ENCODE data around the gene ZNF765.
"Not testable (repeated sequence)": the region's sequence is repeated elsewhere in the genome, so short reads cannot be mapped to it uniquely, and the experiment has no call there.

The ZNF765 gene

DNA sequence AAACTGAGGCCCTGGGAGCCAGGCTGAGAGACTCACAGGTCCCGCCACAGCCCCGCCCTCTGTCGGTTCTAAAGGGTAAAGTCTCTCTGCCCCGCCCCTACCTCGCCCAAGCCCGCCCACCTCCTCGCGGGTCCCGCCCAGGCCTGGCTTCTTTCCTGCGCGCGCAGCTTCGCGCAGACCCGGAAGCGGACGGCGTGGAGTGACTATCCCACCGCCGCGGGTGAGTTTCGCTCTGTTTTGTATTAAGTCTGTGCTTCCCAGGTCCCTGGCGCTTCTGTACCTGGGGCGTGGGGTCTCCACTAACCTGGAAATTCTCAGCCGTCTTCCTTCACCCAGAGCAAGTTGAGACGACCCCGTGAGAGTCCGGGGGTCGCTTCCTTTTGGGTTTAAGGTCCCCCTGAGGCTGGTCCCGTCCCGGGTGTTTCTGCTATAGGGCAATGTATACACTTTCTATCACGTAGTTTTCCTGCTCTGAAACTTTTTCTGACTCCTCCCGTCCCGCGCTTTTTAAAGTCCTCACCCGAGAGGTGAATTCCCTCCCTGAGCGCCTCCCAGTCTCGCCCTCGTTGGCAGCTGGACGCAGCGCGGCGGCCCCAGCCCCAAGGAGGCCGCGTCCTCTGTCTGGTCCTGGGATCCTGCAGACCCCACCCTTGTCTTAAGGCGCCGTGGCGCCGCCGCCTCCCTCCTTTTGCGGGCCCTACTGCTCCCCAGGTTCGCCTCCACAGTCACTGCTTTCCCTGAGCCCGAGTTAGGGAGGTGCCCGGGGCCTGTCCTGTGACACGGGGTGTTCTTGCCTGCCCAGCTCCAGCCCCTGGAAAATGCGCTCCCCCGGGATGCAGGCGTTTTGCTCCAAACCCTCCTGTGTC, at the start of gene ZNF765:
Gene ZNF765 (plus strand): TSS at position 176 of the 866 bp plus-strand sequence. CDS start 2,867 bp downstream, outside the sequence.
- peak; percentile 92 to 95 for DNase-seq (ENCODE audit: low read depth in 2 of 2)

GRCh38 chr19:53355739-53356138, 39.2 kb upstream of the ZNF765 start:
- no peak for DNase-seq (ENCODE audit: low read depth in 2 of 2)

GRCh38 chr19:53357821-53358581, 36.9 kb upstream of the ZNF765 start:
- no peak for DNase-seq (ENCODE audit: low read depth in 2 of 2)

DNA sequence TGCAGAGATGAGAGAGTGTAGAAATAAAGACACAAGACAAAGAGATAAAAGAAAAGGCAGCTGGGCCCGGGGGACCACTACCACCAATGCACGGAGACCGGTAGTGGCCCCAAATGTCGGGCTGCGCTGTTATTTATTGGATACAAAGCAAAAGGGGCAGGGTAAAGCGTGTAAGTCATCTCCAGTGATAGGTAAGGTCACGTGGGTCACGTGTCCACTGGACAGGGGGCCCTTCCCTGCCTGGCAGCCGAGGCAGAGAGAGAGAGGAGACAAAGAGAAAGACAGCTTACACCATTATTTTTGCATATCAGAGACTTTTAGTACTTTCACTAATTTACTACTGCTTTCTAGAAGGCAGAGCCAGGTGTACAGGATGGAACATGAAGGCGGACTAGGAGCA, 34.9 kb upstream of the ZNF765 start:
- DNase-seq (ENCODE audit: low read depth in 2 of 2) = not testable (repeated sequence)

- peak; percentile 90 to 95 for DNase-seq (ENCODE audit: low read depth in 2 of 2)
Measured at GRCh38 chr19:53365134-53365898, 29.6 kb upstream of the ZNF765 start, which contains the start of gene ZNF525. ZNF525 (plus strand) TSS chr19:53365705; CDS start chr19:53372282, 6,577 bp downstream.

DNA sequence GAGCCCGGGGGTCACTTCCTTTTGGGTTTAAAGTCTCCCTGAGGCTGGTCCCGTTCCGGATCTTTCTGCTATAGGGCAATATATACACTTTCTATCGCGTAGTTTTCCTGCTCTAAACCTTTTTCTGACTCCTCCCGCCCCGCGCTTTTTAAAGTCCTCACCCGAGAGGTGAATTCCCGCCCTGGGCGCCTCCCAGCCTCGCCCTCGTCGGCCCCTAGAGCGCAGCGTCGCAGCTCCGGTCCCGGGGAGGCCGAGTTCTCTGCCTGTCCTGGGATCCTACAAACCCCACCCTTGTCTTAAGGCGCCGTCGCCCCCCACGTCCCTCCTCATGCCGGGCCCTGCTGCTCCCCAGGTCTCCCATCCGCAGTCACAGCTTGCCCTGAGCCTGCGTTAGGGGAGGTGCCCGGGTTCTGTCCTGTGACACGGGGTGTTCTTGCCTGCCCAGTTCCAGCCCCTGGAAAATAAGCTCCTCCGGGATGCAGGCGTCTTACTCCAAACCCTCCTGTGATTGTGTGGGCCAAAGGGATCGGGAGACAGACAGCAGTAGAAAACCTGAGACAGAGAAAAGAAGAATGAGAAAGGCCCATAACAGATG, 29.0 kb upstream of the ZNF765 start:
- DNase-seq (ENCODE audit: low read depth in 2 of 2) = peak; percentile 2 to 26

GRCh38 chr19:53372196-53372595, 22.8 kb upstream of the ZNF765 start:
- no peak for DNase-seq (ENCODE audit: low read depth in 2 of 2)

GRCh38 chr19:53374288-53374687, 20.7 kb upstream of the ZNF765 start:
- no peak for DNase-seq (ENCODE audit: low read depth in 2 of 2)

DNA sequence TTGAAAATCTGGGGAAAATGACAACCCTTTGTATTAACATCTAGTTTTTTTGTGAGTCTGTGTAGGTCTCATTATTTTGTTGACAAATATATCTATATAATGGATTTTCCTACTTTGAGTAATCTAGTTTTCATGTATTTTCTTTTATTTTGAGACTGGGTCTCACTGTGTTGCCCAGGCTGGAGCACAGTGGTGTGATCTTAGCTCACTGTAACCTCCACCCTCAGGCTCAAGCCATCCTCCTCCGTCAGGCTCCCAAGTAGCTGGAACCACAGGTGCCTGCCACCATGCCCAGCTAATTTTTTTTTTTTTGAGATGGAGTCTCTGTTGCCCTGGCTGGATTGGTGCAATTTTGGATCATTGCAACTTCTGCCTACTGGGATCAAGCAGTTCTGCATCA, 20.2 kb upstream of the ZNF765 start:
- no peak for DNase-seq (ENCODE audit: low read depth in 2 of 2)

- DNase-seq (ENCODE audit: low read depth in 2 of 2) = no peak
Measured at GRCh38 chr19:53381376-53381775, 13.6 kb upstream of the ZNF765 start.

DNA sequence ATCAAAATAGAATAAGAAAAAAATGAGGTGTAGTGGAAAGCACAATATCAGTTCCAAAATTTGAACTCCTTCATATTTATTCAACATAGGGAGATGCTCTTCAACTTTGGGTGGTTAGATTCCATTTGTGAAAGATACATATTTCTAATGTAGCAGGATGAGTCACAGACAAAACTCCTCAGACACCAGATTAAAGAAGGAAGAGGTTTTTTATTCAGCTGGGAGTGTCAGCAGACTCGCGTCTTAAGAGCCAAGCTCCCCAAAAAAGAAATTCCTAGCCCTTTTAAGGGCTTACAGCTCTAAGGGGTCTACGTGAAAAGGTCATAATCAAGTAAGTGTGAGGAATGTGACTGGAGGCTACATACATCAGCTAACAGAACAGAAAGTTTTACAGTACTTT, 6.8 kb upstream of the ZNF765 start:
- DNase-seq (ENCODE audit: low read depth in 2 of 2) = no peak

DNA sequence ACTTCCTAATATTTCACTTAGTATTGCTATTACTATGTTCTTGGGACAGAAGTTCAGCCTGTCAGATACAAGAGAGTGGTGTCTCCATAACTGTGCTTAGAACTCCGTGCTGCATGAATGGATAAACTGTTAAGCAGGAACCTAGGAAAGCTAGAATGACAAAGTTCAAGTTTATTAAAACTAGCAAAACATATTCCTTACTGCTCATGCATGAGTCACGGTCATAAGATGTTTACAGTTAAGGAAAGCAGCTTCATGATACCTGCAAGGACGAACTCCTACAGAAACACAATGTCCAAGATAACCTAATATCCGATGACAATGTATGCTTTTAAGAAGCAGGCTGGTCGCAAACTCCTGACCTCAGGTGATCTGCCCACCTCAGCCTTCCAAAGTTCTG, 6.0 kb upstream of the ZNF765 start:
- DNase-seq (ENCODE audit: low read depth in 2 of 2) = no peak

GRCh38 chr19:53389571-53389970, 5.4 kb upstream of the ZNF765 start:
- DNase-seq (ENCODE audit: low read depth in 2 of 2) = no peak

- DNase-seq (ENCODE audit: low read depth in 2 of 2) = no peak
Measured at GRCh38 chr19:53389978-53390377, 5.0 kb upstream of the ZNF765 start.

GRCh38 chr19:53394522-53394973, 401 bp upstream of the ZNF765 start:
- DNase-seq (ENCODE audit: low read depth in 2 of 2) = no peak

DNA sequence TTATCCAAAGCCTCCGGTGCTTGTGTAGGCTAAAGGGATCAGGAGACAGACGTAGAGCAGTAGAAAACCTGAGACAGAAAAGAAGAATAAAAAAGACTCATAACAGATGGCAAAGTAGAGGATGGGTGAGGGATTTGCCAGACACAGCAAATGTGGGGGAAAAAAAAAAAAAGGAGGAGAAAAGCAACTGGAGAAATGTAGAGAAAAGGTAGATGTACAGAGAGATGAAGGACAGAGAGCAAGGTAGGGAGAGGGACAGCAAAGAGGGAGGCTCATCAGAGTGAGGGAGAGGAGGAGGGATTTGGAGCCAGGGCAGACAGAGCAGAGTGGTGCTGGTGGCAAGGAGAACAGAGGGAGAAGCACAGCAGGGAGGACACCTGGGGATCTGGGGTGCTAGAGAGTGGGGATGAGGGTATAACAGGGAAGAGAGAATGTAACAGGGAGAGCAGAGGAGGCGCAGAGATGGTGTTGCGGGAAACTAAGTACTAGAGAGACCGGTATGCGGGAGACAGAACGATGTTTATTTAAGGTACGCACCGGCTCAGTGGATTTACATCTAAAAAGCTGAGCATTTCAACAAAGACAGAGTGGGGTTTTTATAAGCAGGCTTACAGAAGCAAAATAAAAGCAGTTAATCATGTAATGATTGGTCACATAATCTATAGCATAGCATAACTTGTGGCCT, 1.0 kb downstream of the ZNF765 start:
- DNase-seq (ENCODE audit: low read depth in 2 of 2) = not testable (repeated sequence)

DNA sequence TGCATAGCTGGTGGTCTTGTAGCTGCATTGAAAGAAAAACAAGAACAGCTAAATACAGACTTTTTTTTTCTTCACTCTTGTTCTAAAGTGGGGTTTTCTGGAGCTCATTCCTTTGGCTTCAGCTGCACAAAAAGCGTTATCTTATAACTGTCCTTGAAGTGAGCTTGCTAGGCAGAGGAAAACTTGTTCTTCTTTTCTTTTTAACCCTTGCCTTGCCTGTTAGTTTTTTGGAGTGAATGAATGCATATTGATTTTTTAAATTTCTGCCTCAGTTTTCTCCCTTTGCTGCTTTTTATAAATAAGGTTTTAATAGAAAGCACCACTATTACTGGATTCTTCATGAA, 1.5 kb downstream of the ZNF765 start:
- DNase-seq (ENCODE audit: low read depth in 2 of 2) = no peak

DNA sequence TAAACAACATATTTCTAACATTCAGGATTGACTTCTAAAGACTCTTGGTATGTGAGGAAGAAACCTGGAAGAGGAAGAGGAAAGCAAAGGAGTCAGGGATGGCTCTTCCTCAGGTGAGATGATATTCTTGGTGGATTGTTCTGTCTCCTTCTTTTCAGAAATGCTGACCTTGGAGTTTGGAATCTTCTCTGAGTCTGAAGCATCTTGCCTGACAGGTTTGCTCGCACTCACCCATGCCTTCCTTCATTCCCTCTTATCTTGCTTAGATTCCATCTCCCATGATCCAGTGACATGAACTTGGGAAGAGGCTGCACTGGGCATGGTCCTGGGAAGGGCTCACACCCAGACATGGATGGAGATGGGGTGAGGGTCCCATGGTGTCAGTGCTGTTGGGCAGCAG, 3.0 kb downstream of the ZNF765 start:
- not testable (repeated sequence) for DNase-seq (ENCODE audit: low read depth in 2 of 2)

DNA sequence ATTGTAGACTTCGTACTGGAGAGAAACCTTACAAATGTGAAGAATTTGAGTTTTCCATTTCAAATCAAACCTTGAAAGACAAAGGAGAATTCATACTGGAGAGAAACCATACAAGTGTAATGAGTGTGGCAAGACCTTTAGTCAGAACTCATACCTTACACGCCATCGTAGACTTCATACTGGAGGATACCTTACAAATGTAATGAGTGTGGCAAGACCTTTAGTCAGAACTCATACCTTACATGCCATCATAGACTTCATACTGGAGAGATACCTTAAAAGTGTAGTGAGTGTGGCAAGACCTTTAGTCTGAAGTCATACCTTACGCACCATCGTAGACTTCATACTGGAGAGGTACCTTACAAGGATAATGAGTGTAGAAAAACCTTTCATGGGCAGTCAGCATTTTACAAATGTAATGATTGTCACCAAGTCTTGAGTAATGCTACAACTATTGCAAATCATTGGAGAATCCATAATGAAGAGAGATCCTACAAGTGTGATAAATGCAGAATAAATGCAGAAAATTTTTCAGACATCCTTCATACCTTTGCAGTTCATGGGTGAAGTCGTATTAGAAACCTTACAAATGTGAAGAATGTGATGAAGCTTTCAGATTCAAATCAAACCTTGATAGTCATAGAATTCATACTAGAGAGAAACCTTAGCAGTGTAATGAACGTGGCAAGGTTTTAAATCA, 14.7 kb downstream of the ZNF765 start:
- DNase-seq (ENCODE audit: low read depth in 2 of 2) = no peak
